BLaER1 treated with 17β-estradiol and CSF1 and Interleukin-3, amounts not matched to agents 10 nM and 100 nM (cell line): ENCODE data around the gene STX18.
A peak's percentile ranks its signal among the peaks of the same experiment; 100 is the strongest.

ENCODE experiments used
- H3K27ac ChIP-seq, 11 experiments: shearing (Covaris generic); formaldehyde crosslinking; 2 replicates each; pipeline ENCODE4 v1.8.1; 2022
- H3K27me3 ChIP-seq, 11 experiments: shearing (Covaris generic); formaldehyde crosslinking; 2 replicates each; pipeline ENCODE4 v1.8.1; 2022
- H3K36me3 ChIP-seq, 11 experiments: shearing (Covaris generic); formaldehyde crosslinking; 2 replicates each; pipeline ENCODE4 v1.8.1; 2022
- H3K4me1 ChIP-seq, 10 experiments: shearing (Covaris generic); formaldehyde crosslinking; 2 replicates each; pipeline ENCODE4 v1.8.1; 2022
- H3K4me2 ChIP-seq, 11 experiments: shearing (Covaris generic); formaldehyde crosslinking; 2 replicates each; pipeline ENCODE4 v1.8.1; 2022
- H3K4me3 ChIP-seq, 10 experiments: shearing (Covaris generic); formaldehyde crosslinking; 2 replicates each; pipeline ENCODE4 v1.8.1; 2022
- H3K9ac ChIP-seq, 11 experiments: shearing (Covaris generic); formaldehyde crosslinking; 2 replicates each; pipeline ENCODE4 v1.8.1; 2022
- H3K9me3 ChIP-seq, 11 experiments: shearing (Covaris generic); formaldehyde crosslinking; replicated peaks in 1 of 11; 2 replicates each; pipeline ENCODE4 v1.8.1; 2022
- H4K20me1 ChIP-seq, 11 experiments: shearing (Covaris generic); formaldehyde crosslinking; 2 replicates each; pipeline ENCODE4 v1.8.1; 2022
- Cebpa-rat ChIP-seq, 11 experiments: shearing (Covaris generic); IDR thresholded peaks; 2 replicates each; pipeline ENCODE4 v1.8.1; 2022

The STX18 gene

DNA sequence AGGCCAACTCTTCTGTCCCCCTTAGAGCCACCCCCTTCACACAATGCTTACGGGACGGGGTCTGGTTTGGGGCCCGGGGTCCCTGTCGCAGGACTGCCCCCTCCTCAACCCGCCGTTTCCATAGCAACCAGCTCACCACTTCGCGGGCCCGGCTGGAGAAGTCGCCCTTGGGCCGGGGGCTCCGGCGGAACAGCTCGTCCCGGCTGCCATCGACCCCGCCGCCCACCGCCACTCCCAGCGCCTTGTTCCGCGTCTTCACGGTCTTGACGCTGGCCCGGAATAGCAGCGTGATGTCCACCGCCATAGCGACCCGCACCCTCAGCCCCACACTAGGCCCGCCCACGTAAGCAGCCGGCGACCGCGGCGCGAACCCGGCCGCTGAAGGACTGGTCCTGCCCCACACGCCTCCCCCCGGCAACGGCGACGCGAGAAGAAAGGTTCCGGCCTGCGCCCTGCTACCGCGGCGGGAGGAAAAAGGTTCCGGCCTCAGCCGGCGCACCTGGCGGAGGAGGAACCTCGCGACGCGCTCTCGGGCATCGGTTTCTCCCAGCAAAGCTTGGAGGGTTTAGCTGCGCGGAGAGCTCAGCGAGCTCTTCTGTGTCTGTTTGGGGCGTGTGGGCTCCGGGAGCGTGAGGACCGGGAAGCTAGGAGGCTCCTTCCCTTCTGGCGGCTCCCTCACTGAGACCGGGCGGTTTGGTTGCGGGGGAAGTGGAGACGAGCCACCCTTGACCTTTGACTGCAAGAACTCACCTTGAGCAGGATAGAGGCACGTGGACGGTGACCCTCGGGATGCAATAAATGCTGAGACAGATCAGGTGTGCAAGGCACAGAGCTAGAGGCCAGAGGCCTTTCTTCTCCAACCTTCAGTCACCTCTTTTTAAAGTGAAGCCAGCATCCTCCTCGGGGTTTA is at the start of gene STX18:
TSS of gene STX18 (minus strand) at position 388 of the 910 bp plus-strand sequence. CDS start at position 304, 84 bp downstream.
- peak within 1 kb of the TSS; percentile 82 to 98 (median 92) for H3K4me3 ChIP-seq
- peaks cover 19 to 42% (median 36%) of the 10 kb centered on the region in 11 experiments; a peak in 18 of 22 replicates for H4K20me1 ChIP-seq
- H3K4me2 ChIP-seq = peak within 1 kb of the TSS; percentile 81 to 94 (median 88)
- peaks cover 0 to 27% (median 12%) of the 10 kb centered on the region in 11 experiments; a peak in 14 of 22 replicates for H3K36me3 ChIP-seq
- no peak for TF ChIP-seq Cebpa-rat (IDR thresholded peaks at IDR 0.05)
- no peaks in the 10 kb centered on the region for H3K27me3 ChIP-seq
- peak within 1 kb of the TSS; percentile 89 to 98 (median 95) for H3K9ac ChIP-seq
- peaks cover 31 to 36% (median 34%) of the 10 kb centered on the region in 10 experiments for H3K4me1 ChIP-seq
- no peaks in the 10 kb centered on the region for H3K9me3 ChIP-seq
- peak within 1 kb of the TSS; percentile 87 to 99 (median 95) for H3K27ac ChIP-seq

GRCh38 chr4:4591071-4591470 is 49.2 kb upstream of the STX18 start:
- H3K4me3 ChIP-seq = no peak overlapping the region
- peaks cover 0 to 14% (median 7%) of the 10 kb centered on the region in 10 experiments; a peak in 13 of 20 replicates for H3K4me1 ChIP-seq
- no peak overlapping the region for H3K9ac ChIP-seq
- H3K9me3 ChIP-seq = peaks cover 24 to 38% (median 30%) of the 10 kb centered on the region in 11 experiments
- H3K4me2 ChIP-seq = 0 out of 22 replicates have a peak overlapping the region, but pooled peaks of 1 of the 11 experiments have one; percentile 56
- no peak for TF ChIP-seq Cebpa-rat (IDR thresholded peaks at IDR 0.05)
- H3K27me3 ChIP-seq = no peaks in the 10 kb centered on the region
- H3K36me3 ChIP-seq = peaks cover 0 to 18% (median 10%) of the 10 kb centered on the region in 11 experiments; a peak in 11 of 22 replicates
- H4K20me1 ChIP-seq = no peaks in the 10 kb centered on the region
- H3K27ac ChIP-seq = no peak overlapping the region

DNA sequence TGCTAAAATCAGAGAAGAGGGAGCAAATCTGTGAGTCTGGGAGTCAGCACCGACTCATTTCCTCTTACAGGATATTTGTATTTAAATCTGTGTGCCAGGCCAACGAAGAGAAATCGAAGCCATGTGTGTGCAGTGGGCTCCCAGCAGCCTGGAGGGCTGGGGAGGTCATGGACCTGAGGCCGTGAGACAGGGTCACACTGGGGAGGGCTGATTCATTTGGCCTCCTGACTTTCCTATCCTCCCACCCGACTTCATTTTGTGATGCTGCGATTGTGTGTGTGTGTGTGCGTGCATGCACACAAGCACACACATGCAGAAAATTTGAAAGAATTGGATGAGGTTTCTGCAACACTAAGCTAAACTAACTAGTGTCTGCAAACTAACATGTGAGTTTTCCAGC is 48.7 kb upstream of the STX18 start:
- Histone ChIP-seq H3K4me1 (peaks cover 0 to 14% (median 7%) of the 10 kb centered on the region in 10 experiments; a peak in 13 of 20 replicates), H3K27me3 (no peaks in the 10 kb centered on the region), H3K4me3 (no peak overlapping the region), H3K9ac (no peak overlapping the region), H3K36me3 (peaks cover 0 to 16% (median 7%) of the 10 kb centered on the region in 11 experiments; a peak in 11 of 22 replicates), H3K4me2 (peak overlapping the region in 5 of 11 experiments; percentile 33 to 56 (median 46); a peak in 10 of 22 replicates), H4K20me1 (no peaks in the 10 kb centered on the region), H3K9me3 (peaks cover 19 to 35% (median 27%) of the 10 kb centered on the region in 11 experiments), H3K27ac (no peak overlapping the region; a peak in 1 of 22 replicates)
- TF ChIP-seq Cebpa-rat (IDR thresholded peaks at IDR 0.05) = no peak

- H3K36me3 ChIP-seq = peaks cover 0 to 11% (median 0%) of the 10 kb centered on the region in 11 experiments; a peak in 5 of 22 replicates
- no peak overlapping the region for H3K9ac ChIP-seq
- no peak overlapping the region for H3K4me3 ChIP-seq
- H3K9me3 ChIP-seq = peaks cover 7 to 21% (median 14%) of the 10 kb centered on the region in 11 experiments; a peak in 21 of 22 replicates
- TF ChIP-seq Cebpa-rat (IDR thresholded peaks at IDR 0.05) = no peak
- no peaks in the 10 kb centered on the region; a peak in 1 of 22 replicates for H4K20me1 ChIP-seq
- H3K4me1 ChIP-seq = peaks cover 0 to 13% (median 5%) of the 10 kb centered on the region in 10 experiments; a peak in 11 of 20 replicates
- H3K27me3 ChIP-seq = no peaks in the 10 kb centered on the region
- no peak overlapping the region for H3K27ac ChIP-seq
- H3K4me2 ChIP-seq = peak overlapping the region in 1 of 11 experiments; percentile 21; a peak in 4 of 22 replicates
These were observed 43.3 kb upstream of the STX18 start for GRCh38 chr4:4585012-4585670.

GRCh38 chr4:4583606-4584005 is 41.8 kb upstream of the STX18 start:
- H3K9me3 ChIP-seq = peaks cover 7 to 21% (median 14%) of the 10 kb centered on the region in 11 experiments; a peak in 21 of 22 replicates
- H3K4me3 ChIP-seq = no peak overlapping the region
- H3K36me3 ChIP-seq = peaks cover 0 to 14% (median 0%) of the 10 kb centered on the region in 11 experiments; a peak in 5 of 22 replicates
- no peak overlapping the region for H3K9ac ChIP-seq
- H3K4me1 ChIP-seq = peaks cover 0 to 7% (median 2%) of the 10 kb centered on the region in 10 experiments; a peak in 6 of 20 replicates
- no peaks in the 10 kb centered on the region; a peak in 1 of 22 replicates for H4K20me1 ChIP-seq
- no peaks in the 10 kb centered on the region for H3K27me3 ChIP-seq
- TF ChIP-seq Cebpa-rat (IDR thresholded peaks at IDR 0.05) = no peak
- no peak overlapping the region for H3K27ac ChIP-seq
- H3K4me2 ChIP-seq = no peak overlapping the region

GRCh38 chr4:4582653-4583052 is 40.8 kb upstream of the STX18 start:
- H3K9me3 ChIP-seq = peaks cover 7 to 21% (median 14%) of the 10 kb centered on the region in 11 experiments; a peak in 21 of 22 replicates
- H3K4me1 ChIP-seq = peaks cover 0 to 7% (median 2%) of the 10 kb centered on the region in 10 experiments; a peak in 6 of 20 replicates
- no peaks in the 10 kb centered on the region for H3K27me3 ChIP-seq
- peaks cover 0 to 18% (median 0%) of the 10 kb centered on the region in 11 experiments; a peak in 5 of 22 replicates for H3K36me3 ChIP-seq
- no peak overlapping the region for H3K9ac ChIP-seq
- H4K20me1 ChIP-seq = no peaks in the 10 kb centered on the region; a peak in 1 of 22 replicates
- no peak overlapping the region for H3K4me2 ChIP-seq
- no peak overlapping the region for H3K27ac ChIP-seq
- H3K4me3 ChIP-seq = no peak overlapping the region
- TF ChIP-seq Cebpa-rat (IDR thresholded peaks at IDR 0.05) = no peak

GRCh38 chr4:4580494-4580893 is 38.6 kb upstream of the STX18 start:
- H3K4me3 ChIP-seq = no peak overlapping the region
- no peak for TF ChIP-seq Cebpa-rat (IDR thresholded peaks at IDR 0.05)
- H3K9me3 ChIP-seq = no peaks in the 10 kb centered on the region
- no peak overlapping the region for H3K27ac ChIP-seq
- H3K4me1 ChIP-seq = peaks cover 0 to 10% (median 4%) of the 10 kb centered on the region in 10 experiments; a peak in 7 of 20 replicates
- H3K27me3 ChIP-seq = peaks cover 0 to 4% (median 0%) of the 10 kb centered on the region in 11 experiments; a peak in 2 of 22 replicates
- no peaks in the 10 kb centered on the region; a peak in 1 of 22 replicates for H4K20me1 ChIP-seq
- peaks cover 0 to 7% (median 0%) of the 10 kb centered on the region in 11 experiments; a peak in 1 of 22 replicates for H3K36me3 ChIP-seq
- H3K9ac ChIP-seq = no peak overlapping the region
- H3K4me2 ChIP-seq = no peak overlapping the region

GRCh38 chr4:4578981-4579380 is 37.1 kb upstream of the STX18 start:
- Histone ChIP-seq H3K4me1 (peaks cover 8 to 19% (median 11%) of the 10 kb centered on the region in 10 experiments; a peak in 19 of 20 replicates), H3K9me3 (no peaks in the 10 kb centered on the region), H3K4me3 (no peak overlapping the region), H3K27me3 (peaks cover 0 to 9% (median 0%) of the 10 kb centered on the region in 11 experiments; a peak in 3 of 22 replicates), H3K4me2 (no peak overlapping the region), H3K36me3 (peaks cover 0 to 7% (median 0%) of the 10 kb centered on the region in 11 experiments; a peak in 1 of 22 replicates), H4K20me1 (no peaks in the 10 kb centered on the region; a peak in 1 of 22 replicates), H3K9ac (no peak overlapping the region), H3K27ac (no peak overlapping the region)
- no peak for TF ChIP-seq Cebpa-rat (IDR thresholded peaks at IDR 0.05)
